GM12865 (cell line): Measurements from ENCODE around the gene DLG3.

Experiments
- DNase-seq: peaks from one replicate; pipeline ENCODE4 v3.0.0; 2010; ENCODE audit warnings: low read depth
- H3K4me3 ChIP-seq: 2 replicates; pipeline ENCODE4 v1.5.1; 2011; ENCODE audit warnings: mild to moderate bottlenecking, low read depth, low read length, control low read depth
- TF ChIP-seq, protein P1 (sequence below): IDR thresholded peaks from 2 replicates; pipeline ENCODE4 v1.5.1; 2011; ENCODE audit warnings: low read length, control low read depth, low read depth, inconsistent platforms; ENCODE audit not compliant: insufficient read depth; ENCODE audit errors: missing control alignments

The DLG3 gene

DNA sequence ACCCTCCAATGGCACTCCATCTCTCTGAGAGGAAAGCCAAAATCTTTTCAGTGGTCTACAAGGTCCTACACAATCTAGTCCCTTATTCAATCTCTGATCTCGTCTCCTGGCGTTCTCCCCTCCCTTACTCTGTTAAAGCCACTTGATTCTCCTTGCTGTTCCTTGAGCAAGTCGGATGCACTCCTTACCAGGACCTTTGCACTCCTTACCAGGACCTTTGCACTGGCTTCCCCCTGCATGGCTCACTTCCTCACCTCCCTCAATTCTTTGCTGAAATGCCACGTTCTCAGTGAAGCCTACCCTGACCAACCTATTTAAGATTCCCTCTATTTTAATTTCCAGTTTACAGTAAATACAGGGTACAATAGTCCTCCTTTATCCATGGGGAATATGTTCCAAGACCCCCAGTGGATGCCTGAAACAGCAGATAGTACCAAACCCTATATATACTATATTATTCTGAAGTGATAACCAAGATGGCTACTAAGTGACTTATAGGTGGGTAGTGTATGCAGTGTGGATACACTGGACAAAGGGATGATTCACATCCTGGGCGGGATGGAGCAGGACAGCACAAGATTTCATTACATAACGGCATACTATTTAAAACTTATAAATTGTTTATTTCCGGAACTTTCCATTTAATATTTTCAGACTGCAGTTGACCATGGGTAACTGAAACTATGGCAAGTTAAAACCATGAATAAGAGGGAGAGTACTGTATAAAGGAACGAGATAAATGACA is 6.5 kb upstream of the DLG3 start:
- DNase-seq, result no peak
- H3K4me3 ChIP-seq, result no peak overlapping the region
- TF ChIP-seq, protein P1, sequence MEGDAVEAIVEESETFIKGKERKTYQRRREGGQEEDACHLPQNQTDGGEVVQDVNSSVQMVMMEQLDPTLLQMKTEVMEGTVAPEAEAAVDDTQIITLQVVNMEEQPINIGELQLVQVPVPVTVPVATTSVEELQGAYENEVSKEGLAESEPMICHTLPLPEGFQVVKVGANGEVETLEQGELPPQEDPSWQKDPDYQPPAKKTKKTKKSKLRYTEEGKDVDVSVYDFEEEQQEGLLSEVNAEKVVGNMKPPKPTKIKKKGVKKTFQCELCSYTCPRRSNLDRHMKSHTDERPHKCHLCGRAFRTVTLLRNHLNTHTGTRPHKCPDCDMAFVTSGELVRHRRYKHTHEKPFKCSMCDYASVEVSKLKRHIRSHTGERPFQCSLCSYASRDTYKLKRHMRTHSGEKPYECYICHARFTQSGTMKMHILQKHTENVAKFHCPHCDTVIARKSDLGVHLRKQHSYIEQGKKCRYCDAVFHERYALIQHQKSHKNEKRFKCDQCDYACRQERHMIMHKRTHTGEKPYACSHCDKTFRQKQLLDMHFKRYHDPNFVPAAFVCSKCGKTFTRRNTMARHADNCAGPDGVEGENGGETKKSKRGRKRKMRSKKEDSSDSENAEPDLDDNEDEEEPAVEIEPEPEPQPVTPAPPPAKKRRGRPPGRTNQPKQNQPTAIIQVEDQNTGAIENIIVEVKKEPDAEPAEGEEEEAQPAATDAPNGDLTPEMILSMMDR, result no peak

- TF ChIP-seq, protein P1, result no peak
- peak; percentile 49 for DNase-seq
- no peak overlapping the region for H3K4me3 ChIP-seq
Observed at GRCh38 chrX:70439016-70439415, 5.6 kb upstream of the DLG3 start.

DNA sequence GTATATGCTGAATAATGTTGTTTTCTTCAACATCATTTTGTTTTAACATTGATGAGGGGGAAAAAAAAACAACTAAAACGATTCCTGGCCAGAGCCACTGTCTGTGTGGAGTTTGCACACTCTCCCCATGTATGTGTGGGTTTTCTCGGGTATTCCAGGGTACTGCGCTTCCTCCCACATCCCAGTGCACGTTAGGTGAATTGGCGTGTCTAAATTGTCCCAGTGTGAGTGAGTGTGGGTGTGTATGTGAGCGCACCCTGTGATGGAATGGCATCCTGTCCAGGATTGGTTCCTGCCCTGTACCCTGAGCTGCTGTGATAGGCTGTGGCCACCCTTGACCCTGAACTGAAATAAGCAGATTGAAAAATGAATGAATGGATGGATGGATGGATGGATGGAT is 2.4 kb upstream of the DLG3 start:
- DNase-seq, result no peak
- TF ChIP-seq, protein P1, result no peak
- H3K4me3 ChIP-seq, result no peak overlapping the region

DNA sequence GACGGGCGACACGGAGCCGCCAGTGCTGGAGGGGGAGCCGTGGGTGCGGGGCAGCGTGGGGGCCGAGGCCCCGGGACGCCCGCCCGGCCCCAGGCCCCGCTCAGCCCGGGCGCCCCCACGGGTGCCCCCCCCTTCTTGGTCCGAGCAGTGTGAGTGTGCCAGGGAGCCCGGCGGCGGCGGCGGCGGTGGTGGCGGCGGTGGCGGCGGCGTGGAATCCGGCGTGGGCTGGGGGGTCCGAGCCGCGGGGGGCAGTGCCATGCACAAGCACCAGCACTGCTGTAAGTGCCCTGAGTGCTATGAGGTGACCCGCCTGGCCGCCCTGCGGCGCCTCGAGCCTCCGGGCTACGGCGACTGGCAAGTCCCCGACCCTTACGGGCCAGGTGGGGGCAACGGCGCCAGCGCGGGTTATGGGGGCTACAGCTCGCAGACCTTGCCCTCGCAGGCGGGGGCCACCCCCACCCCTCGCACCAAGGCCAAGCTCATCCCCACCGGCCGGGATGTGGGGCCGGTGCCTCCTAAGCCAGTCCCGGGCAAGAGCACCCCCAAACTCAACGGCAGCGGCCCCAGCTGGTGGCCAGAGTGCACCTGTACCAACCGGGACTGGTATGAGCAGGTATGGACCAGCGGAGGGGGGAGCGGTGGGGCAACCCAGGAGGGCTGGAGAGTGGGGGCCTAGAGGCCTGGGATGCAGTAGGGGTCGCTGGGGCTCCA is 466 bp downstream of the DLG3 start:
- TF ChIP-seq, protein P1, result no peak
- no peak for DNase-seq
- no peak overlapping the region for H3K4me3 ChIP-seq

DNA sequence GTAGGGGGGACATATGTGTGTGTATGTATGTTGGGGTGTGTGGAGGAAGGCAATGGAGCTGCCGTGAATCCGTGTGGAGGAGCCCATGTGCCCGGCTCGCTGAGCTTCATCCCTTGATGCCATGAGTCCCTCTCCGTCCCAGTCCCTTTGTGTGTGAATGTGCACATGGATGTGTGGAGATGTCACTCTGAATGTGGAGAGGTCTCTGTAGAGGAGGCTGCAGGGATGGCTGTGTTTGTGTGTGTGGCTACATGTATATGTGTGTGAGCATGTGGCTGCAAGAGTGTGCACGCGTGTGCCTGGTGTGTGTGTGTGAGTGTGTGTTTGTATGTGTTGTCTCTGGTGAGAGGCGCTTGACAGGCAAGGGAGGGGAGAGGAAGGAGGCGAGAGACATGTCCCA is 1.3 kb downstream of the DLG3 start:
- no peak overlapping the region for H3K4me3 ChIP-seq
- DNase-seq, result no peak
- TF ChIP-seq, protein P1, result no peak

DNA sequence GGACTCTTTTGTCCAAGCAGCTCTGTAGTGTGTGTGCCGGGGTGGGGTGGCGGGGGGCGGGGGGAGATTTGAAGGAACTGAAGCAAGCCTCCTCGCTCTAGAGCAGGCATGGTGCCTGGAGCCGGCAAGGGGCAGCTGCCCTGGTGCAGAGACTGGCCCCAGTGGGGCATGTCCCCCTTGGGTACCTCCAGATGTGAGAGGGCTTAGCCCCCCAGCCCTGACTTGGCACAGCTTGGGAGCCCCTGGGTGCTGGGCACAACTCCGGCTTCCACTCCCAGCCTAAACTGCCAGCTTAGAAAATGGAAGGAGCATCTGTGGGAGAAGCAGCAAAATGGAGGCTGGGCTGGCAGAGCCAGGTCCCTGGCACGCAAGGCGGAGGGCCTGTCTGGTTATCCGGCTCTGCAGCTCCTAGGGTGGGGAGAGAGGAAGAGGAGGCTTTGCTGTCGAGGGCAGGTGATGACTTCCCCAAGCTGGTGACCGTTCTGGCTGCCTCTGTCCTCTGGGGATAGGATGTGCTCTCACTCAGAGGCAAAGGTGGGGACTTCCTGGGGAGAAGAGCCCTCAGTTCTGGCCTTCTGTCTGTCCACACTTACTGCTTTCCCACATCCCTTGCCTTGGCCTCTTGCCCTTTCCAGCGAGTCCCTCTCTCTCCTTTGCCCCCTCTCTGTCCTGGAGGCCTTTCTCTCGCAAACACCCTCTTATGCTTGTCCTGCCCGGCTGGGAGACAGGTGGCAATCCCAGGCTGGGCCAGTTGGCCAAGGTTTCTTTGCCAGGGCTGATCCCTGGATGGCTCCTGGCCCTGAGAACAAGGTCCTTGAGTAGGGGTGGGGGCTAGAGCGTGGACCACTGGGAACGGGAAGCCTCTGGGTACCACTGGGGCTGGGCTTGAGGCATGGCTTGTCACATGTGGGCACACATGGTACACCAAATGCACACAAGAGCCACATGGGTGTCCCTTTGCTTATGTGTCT is 2.0 kb downstream of the DLG3 start:
- no peak for DNase-seq
- TF ChIP-seq, protein P1, result no peak

More for the DNA sequence above, 2.0 kb downstream of the DLG3 start:
- H3K4me3 ChIP-seq, result no peak overlapping the region
